ENCODE measurements around the gene RAI14.

Gene RAI14

GRCh38 chr5:34680896-34681295 lies 24.8 kb downstream of the RAI14 start:
- DNase-seq, result no peak

- no peak for DNase-seq
Measured at GRCh38 chr5:34682926-34683623, 26.9 kb downstream of the RAI14 start.

- peak; percentile 63 for DNase-seq
Measured at GRCh38 chr5:34684281-34684979, 28.3 kb downstream of the RAI14 start.

GRCh38 chr5:34684980-34685352 lies 28.8 kb downstream of the RAI14 start:
- no peak for DNase-seq

- no peak for DNase-seq
Measured at GRCh38 chr5:34685485-34686165, 29.5 kb downstream of the RAI14 start.

- no peak for DNase-seq
Measured at GRCh38 chr5:34686762-34687268, 30.7 kb downstream of the RAI14 start.

- DNase-seq, result no peak
Measured at GRCh38 chr5:34687269-34688011, 31.3 kb downstream of the RAI14 start.

- no peak for DNase-seq
Measured at GRCh38 chr5:34688015-34688810, 32.1 kb downstream of the RAI14 start.

GRCh38 chr5:34690301-34690700 lies 34.2 kb downstream of the RAI14 start:
- no peak for DNase-seq

GRCh38 chr5:34690898-34691297 lies 34.8 kb downstream of the RAI14 start:
- DNase-seq, result no peak

- no peak for DNase-seq
Measured at GRCh38 chr5:34691326-34691725, 35.2 kb downstream of the RAI14 start.

- no peak for DNase-seq
Measured at GRCh38 chr5:34692786-34693185, 36.7 kb downstream of the RAI14 start.

- no peak for DNase-seq
Measured at GRCh38 chr5:34694012-34694411, 37.9 kb downstream of the RAI14 start.

GRCh38 chr5:34694685-34695084 lies 38.6 kb downstream of the RAI14 start:
- DNase-seq, result no peak

GRCh38 chr5:34695275-34696027 lies 39.3 kb downstream of the RAI14 start:
- DNase-seq, result no peak

- DNase-seq, result no peak
Measured at GRCh38 chr5:34697308-34698108, 41.4 kb downstream of the RAI14 start.

GRCh38 chr5:34698109-34698419 lies 41.9 kb downstream of the RAI14 start:
- DNase-seq, result no peak

GRCh38 chr5:34698754-34699153 lies 42.6 kb downstream of the RAI14 start:
- DNase-seq, result no peak

GRCh38 chr5:34699155-34700077 lies 43.3 kb downstream of the RAI14 start:
- no peak for DNase-seq

GRCh38 chr5:34700078-34700452 lies 43.9 kb downstream of the RAI14 start:
- no peak for DNase-seq

Data from stimulated activated CD4-positive, alpha-beta T cell treated with anti-CD3 and anti-CD28 coated beads, Interleukin-1b, Interleukin-23, amount 100 ng/mL, for 48 hours (primary cell).